Smooth muscle cell of the coronary artery (primary cell): ENCODE data around the gene PRDM11. TPM values are rescaled to one million over a fixed set of nuclear protein-coding genes. Genes with fewer than 3 reads are reported as not detected.

ENCODE experiments used
- total RNA-seq: library from RNA; depleted of rRNA; stranded (reverse); fragments of >200 nt; gene quantifications from 2 replicates; pipeline ENCODE4 v1.2.3, GENCODE V29; 2014; ENCODE audit warnings: low replicate concordance

Gene PRDM11
- total RNA-seq: 4.2 and 4.6 TPM in 2 replicates

GRCh38 chr11:45146072-45147016, at the start of gene PRDM11:
TSS of gene PRDM11 (plus strand) at chr11:45146639. CDS start at chr11:45181767, 35,128 bp downstream.

Other genes starting within 250 kb of the PRDM11 start
- 0.98 and 17.3 TPM in 2 replicates for gene TP53I11, start 195.8 kb upstream of the PRDM11 start, total RNA-seq
- gene SYT13, start 139.7 kb downstream of the PRDM11 start, total RNA-seq: 1.7 TPM in 1 of 2 replicates, not detected in the other